IPS-18a (cell line): ENCODE data around the gene UGT3A2.
"Not testable (repeated sequence)": the region's sequence is repeated elsewhere in the genome, so short reads cannot be mapped to it uniquely, and the experiment has no call there.

Experiments
- H3K27ac ChIP-seq: one replicate; pipeline ENCODE4 v1.5.1; 2013; ENCODE audit warnings: low read length
- H3K27me3 ChIP-seq: one replicate; pipeline ENCODE4 v1.6.1; 2013; ENCODE audit warnings: mild to moderate bottlenecking, low read length; ENCODE audit not compliant: control insufficient read depth, insufficient read depth
- H3K36me3 ChIP-seq: one replicate; pipeline ENCODE4 v1.6.1; 2013; ENCODE audit warnings: low read depth, low read length; ENCODE audit not compliant: control insufficient read depth
- H3K4me1 ChIP-seq: one replicate; pipeline ENCODE4 v1.6.1; 2013; ENCODE audit warnings: low read depth, low read length; ENCODE audit not compliant: control insufficient read depth
- H3K4me3 ChIP-seq: one replicate; pipeline ENCODE4 v1.5.1; 2013; ENCODE audit warnings: low read length
- H3K9ac ChIP-seq: one replicate; pipeline ENCODE4 v1.6.1; 2013; ENCODE audit warnings: mild to moderate bottlenecking, low read length, moderate library complexity
- H3K9me3 ChIP-seq: one replicate; pipeline ENCODE4 v1.6.1; 2013; ENCODE audit warnings: low read depth, low read length; ENCODE audit not compliant: control insufficient read depth

The UGT3A2 gene

GRCh38 chr5:36028816-36029465 is 37.7 kb downstream of the UGT3A2 start:
- Histone ChIP-seq H3K27ac (no peak overlapping the region), H3K36me3 (no peaks in the 10 kb centered on the region), H3K27me3 (no peaks in the 10 kb centered on the region), H3K9ac (no peak overlapping the region), H3K4me1 (no peaks in the 10 kb centered on the region), H3K4me3 (no peak overlapping the region), H3K9me3 (peaks cover 2% of the 10 kb centered on the region)

GRCh38 chr5:36027711-36028110 is 39.0 kb downstream of the UGT3A2 start:
- no peak overlapping the region for H3K9ac ChIP-seq
- H3K27ac ChIP-seq: no peak overlapping the region
- no peaks in the 10 kb centered on the region for H3K4me1 ChIP-seq
- no peak overlapping the region for H3K4me3 ChIP-seq
- no peaks in the 10 kb centered on the region for H3K27me3 ChIP-seq
- no peaks in the 10 kb centered on the region for H3K36me3 ChIP-seq
- peaks cover 3% of the 10 kb centered on the region for H3K9me3 ChIP-seq

GRCh38 chr5:36026706-36027465 is 39.8 kb downstream of the UGT3A2 start:
- Histone ChIP-seq H3K36me3 (no peaks in the 10 kb centered on the region), H3K27me3 (no peaks in the 10 kb centered on the region), H3K4me1 (no peaks in the 10 kb centered on the region), H3K27ac (no peak overlapping the region), H3K9ac (no peak overlapping the region), H3K4me3 (no peak overlapping the region), H3K9me3 (peaks cover 3% of the 10 kb centered on the region)

GRCh38 chr5:36022246-36022645 is 44.4 kb downstream of the UGT3A2 start:
- H3K9me3 ChIP-seq, H3K27me3 ChIP-seq, H3K27ac ChIP-seq, H3K9ac ChIP-seq, H3K4me1 ChIP-seq, H3K36me3 ChIP-seq, H3K4me3 ChIP-seq: not testable (repeated sequence)

- not testable (repeated sequence) for H3K9ac ChIP-seq, H3K9me3 ChIP-seq, H3K4me1 ChIP-seq, H3K27ac ChIP-seq, H3K4me3 ChIP-seq, H3K36me3 ChIP-seq, H3K27me3 ChIP-seq
These were observed 47.1 kb downstream of the UGT3A2 start for GRCh38 chr5:36019584-36019983.

- Histone ChIP-seq H3K36me3 (no peaks in the 10 kb centered on the region), H3K27me3 (no peaks in the 10 kb centered on the region), H3K9me3 (peaks cover 22% of the 10 kb centered on the region), H3K9ac (no peak overlapping the region), H3K4me1 (no peaks in the 10 kb centered on the region), H3K27ac (no peak overlapping the region), H3K4me3 (no peak overlapping the region)
These were observed 49.1 kb downstream of the UGT3A2 start for GRCh38 chr5:36017622-36018021.

GRCh38 chr5:36017004-36017403 is 49.7 kb downstream of the UGT3A2 start:
- no peaks in the 10 kb centered on the region for H3K36me3 ChIP-seq
- no peaks in the 10 kb centered on the region for H3K27me3 ChIP-seq
- peaks cover 23% of the 10 kb centered on the region for H3K9me3 ChIP-seq
- H3K4me3 ChIP-seq: no peak overlapping the region
- no peaks in the 10 kb centered on the region for H3K4me1 ChIP-seq
- H3K9ac ChIP-seq: no peak overlapping the region
- no peak overlapping the region for H3K27ac ChIP-seq

GRCh38 chr5:36013182-36013581 is 53.5 kb downstream of the UGT3A2 start:
- Histone ChIP-seq H3K36me3 (no peaks in the 10 kb centered on the region), H3K27me3 (no peaks in the 10 kb centered on the region), H3K4me3 (no peak overlapping the region), H3K9ac (no peak overlapping the region), H3K27ac (no peak overlapping the region), H3K9me3 (peaks cover 35% of the 10 kb centered on the region), H3K4me1 (no peaks in the 10 kb centered on the region)

GRCh38 chr5:36009698-36010097 is 57.0 kb downstream of the UGT3A2 start:
- Histone ChIP-seq H3K9me3 (peaks cover 31% of the 10 kb centered on the region), H3K27ac (no peak overlapping the region), H3K36me3 (no peaks in the 10 kb centered on the region), H3K4me3 (no peak overlapping the region), H3K9ac (no peak overlapping the region), H3K27me3 (no peaks in the 10 kb centered on the region), H3K4me1 (no peaks in the 10 kb centered on the region)

GRCh38 chr5:36007366-36007765 is 59.3 kb downstream of the UGT3A2 start:
- no peaks in the 10 kb centered on the region for H3K4me1 ChIP-seq
- H3K9me3 ChIP-seq: peaks cover 13% of the 10 kb centered on the region
- H3K4me3 ChIP-seq: no peak overlapping the region
- H3K27ac ChIP-seq: no peak overlapping the region
- H3K9ac ChIP-seq: no peak overlapping the region
- no peaks in the 10 kb centered on the region for H3K36me3 ChIP-seq
- H3K27me3 ChIP-seq: no peaks in the 10 kb centered on the region

GRCh38 chr5:36006163-36006562 is 60.5 kb downstream of the UGT3A2 start:
- Histone ChIP-seq H3K4me3 (no peak overlapping the region), H3K9ac (no peak overlapping the region), H3K9me3 (peaks cover 13% of the 10 kb centered on the region), H3K27ac (no peak overlapping the region), H3K36me3 (no peaks in the 10 kb centered on the region), H3K27me3 (no peaks in the 10 kb centered on the region), H3K4me1 (no peaks in the 10 kb centered on the region)

GRCh38 chr5:36001032-36001431 is 65.7 kb downstream of the UGT3A2 start:
- Histone ChIP-seq H3K36me3 (no peaks in the 10 kb centered on the region), H3K27ac (no peak overlapping the region), H3K9me3 (no peaks in the 10 kb centered on the region), H3K4me3 (no peak overlapping the region), H3K4me1 (no peaks in the 10 kb centered on the region), H3K27me3 (no peaks in the 10 kb centered on the region), H3K9ac (no peak overlapping the region)
